Breast epithelium (tissue), 4 donors: Measurements from ENCODE around the gene NOL3. TPM values are rescaled to one million over a fixed set of nuclear protein-coding genes. Genes with fewer than 3 reads are reported as not detected.
A peak's percentile ranks its signal among the peaks of the same experiment; 100 is the strongest.

Experiments
- DNase-seq, 2 donors: peaks; one replicate each; pipeline ENCODE4 v3.0.0-alpha.2; 2019; ENCODE audit warnings: low spot score in 2 of 2
- H3K27ac ChIP-seq, 2 donors: fragments of 200-600 bp; sonication (generic) in 1 of 2; one replicate each; pipeline ENCODE4 v1.5.1; 2016 to 2019; ENCODE audit warnings: mild to moderate bottlenecking in 1 of 2
- H3K27me3 ChIP-seq, 2 donors: fragments of 200-600 bp; sonication (generic) in 1 of 2; one replicate each; pipeline versions ENCODE4 v1.5.1 to v1.6.0; 2017 to 2019; ENCODE audit warnings: control low read depth in 1 of 2, mild to moderate bottlenecking in 1 of 2
- H3K36me3 ChIP-seq: fragments of 200-600 bp; one replicate; pipeline ENCODE4 v1.5.1; 2019
- H3K4me1 ChIP-seq, 2 donors: fragments of 200-600 bp; sonication (generic); one replicate each; pipeline ENCODE4 v1.5.1; 2016 to 2019; ENCODE audit warnings: control low read depth in 1 of 2
- H3K4me3 ChIP-seq, 3 donors: fragments of 200-600 bp; sonication (generic); 1 replicate in 2 of 3; 2 replicates in 1 of 3; pipeline ENCODE4 v1.5.1; 2016 to 2019; ENCODE audit warnings: mild to moderate bottlenecking in 3 of 3, moderate library complexity in 2 of 3
- H3K9me3 ChIP-seq, 2 donors: fragments of 200-600 bp; sonication (generic) in 1 of 2; one replicate each; pipeline ENCODE4 v1.5.1; 2016 to 2019; ENCODE audit warnings: control low read depth in 1 of 2
- POLR2A ChIP-seq: fragments of 450-650 bp; IDR thresholded peaks from one replicate; pipeline ENCODE4 v1.6.1; 2016; ENCODE audit warnings: antibody characterized with exemption, mild to moderate bottlenecking, moderate library complexity
- POLR2AphosphoS5 ChIP-seq, 3 donors: sonication (generic); formaldehyde crosslinking; IDR thresholded peaks; one replicate each; pipeline ENCODE4 v1.6.1; 2017; ENCODE audit warnings: antibody characterized with exemption in 3 of 3
- intact Hi-C: fragments of 100-400 bp; cut with DNase I; formaldehyde crosslinking; loops from one replicate; pipeline ENCODE4 v1.15.1; 2023; ENCODE audit warnings: low total_unique reads
- total RNA-seq, 3 donors: library from RNA; depleted of rRNA; stranded (reverse); fragments of >200 nt; gene quantifications; one replicate each; pipeline ENCODE4 v1.1.0, GENCODE V29; 2016
- TF ChIP-seq, protein P1 (sequence below), 3 donors: fragments of 450-650 bp; IDR thresholded peaks; one replicate each; pipeline ENCODE4 v1.5.1; 2016 to 2017; ENCODE audit warnings: antibody characterized with exemption in 3 of 3, mild to moderate bottlenecking in 3 of 3, moderate library complexity in 3 of 3

NOL3 gene
- total RNA-seq, 3 donors from 2014 or later: 39.7 to 87.7 (median 45.9) TPM

- Histone ChIP-seq H3K9me3 (no peaks in the 10 kb centered on the region), H3K4me3 (no peak overlapping the region), H3K36me3 (peaks cover 4% of the 10 kb centered on the region), H3K27ac (no peak overlapping the region), H3K27me3 (no peaks in the 10 kb centered on the region), H3K4me1 (peaks cover 0 to 5% of the 10 kb centered on the region in 2 donors)
- TF ChIP-seq POLR2A (no peak), POLR2AphosphoS5 (IDR thresholded peaks at IDR 0.05) (no peak)
- TF ChIP-seq, protein P1, sequence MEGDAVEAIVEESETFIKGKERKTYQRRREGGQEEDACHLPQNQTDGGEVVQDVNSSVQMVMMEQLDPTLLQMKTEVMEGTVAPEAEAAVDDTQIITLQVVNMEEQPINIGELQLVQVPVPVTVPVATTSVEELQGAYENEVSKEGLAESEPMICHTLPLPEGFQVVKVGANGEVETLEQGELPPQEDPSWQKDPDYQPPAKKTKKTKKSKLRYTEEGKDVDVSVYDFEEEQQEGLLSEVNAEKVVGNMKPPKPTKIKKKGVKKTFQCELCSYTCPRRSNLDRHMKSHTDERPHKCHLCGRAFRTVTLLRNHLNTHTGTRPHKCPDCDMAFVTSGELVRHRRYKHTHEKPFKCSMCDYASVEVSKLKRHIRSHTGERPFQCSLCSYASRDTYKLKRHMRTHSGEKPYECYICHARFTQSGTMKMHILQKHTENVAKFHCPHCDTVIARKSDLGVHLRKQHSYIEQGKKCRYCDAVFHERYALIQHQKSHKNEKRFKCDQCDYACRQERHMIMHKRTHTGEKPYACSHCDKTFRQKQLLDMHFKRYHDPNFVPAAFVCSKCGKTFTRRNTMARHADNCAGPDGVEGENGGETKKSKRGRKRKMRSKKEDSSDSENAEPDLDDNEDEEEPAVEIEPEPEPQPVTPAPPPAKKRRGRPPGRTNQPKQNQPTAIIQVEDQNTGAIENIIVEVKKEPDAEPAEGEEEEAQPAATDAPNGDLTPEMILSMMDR (IDR thresholded peaks at IDR 0.05): no peak
- DNase-seq: peak in 1 of 2 donors; percentile 17
- intact Hi-C loops: loop anchor here (10.0 kb wide), 2 partner anchors 152 to 182 kb away; partner anchors contain the start of gene CES3
These were observed 23.6 kb upstream of the NOL3 start for GRCh38 chr16:67146523-67147357.

DNA sequence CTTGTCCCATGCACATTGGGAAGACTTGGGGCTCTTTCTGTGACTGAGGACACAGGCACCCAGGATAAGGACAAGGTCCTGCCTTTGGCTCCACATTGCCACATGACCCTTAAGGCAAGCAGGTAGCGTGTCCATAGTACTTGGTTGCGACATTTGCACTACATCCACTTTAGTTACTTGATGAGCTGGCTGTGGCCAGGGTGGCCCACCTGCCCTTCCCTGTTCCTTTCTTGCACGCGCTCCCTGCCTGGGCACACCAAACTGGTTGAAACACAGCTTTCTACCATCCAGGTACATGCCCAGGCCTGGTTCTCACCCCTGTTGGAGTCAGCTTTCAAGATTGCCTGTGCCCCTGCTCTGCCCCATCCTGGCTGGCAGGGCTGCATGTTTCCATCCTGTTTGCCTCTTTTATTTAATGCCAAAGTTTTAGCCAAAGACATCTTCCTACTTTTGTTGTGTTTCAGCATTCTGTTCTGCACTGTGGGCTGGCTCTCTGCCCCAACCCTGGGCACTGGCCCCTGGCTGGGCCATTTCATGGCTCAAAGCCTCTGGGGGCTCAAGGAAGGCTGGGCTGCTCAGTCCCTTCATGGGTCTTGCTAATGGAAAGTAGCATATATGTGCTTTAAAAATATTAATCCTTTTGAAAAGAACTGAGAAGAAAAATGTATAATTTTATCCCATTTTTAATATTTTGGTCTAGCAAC is 22.7 kb upstream of the NOL3 start:
- H3K9me3 ChIP-seq: no peaks in the 10 kb centered on the region
- peaks cover 0 to 5% of the 10 kb centered on the region in 2 donors for H3K4me1 ChIP-seq
- H3K36me3 ChIP-seq: peaks cover 4% of the 10 kb centered on the region
- DNase-seq: peak in 1 of 2 donors; percentile 30
- intact Hi-C loops: loop anchor here (10.0 kb wide), 2 partner anchors 153 to 183 kb away; partner anchors contain the start of gene CES3
- TF ChIP-seq POLR2AphosphoS5 (IDR thresholded peaks at IDR 0.05) (no peak), POLR2A (no peak)
- TF ChIP-seq, protein P1 (IDR thresholded peaks at IDR 0.05): no peak
- no peaks in the 10 kb centered on the region for H3K27me3 ChIP-seq
- H3K4me3 ChIP-seq: no peak overlapping the region
- no peak overlapping the region for H3K27ac ChIP-seq

DNA sequence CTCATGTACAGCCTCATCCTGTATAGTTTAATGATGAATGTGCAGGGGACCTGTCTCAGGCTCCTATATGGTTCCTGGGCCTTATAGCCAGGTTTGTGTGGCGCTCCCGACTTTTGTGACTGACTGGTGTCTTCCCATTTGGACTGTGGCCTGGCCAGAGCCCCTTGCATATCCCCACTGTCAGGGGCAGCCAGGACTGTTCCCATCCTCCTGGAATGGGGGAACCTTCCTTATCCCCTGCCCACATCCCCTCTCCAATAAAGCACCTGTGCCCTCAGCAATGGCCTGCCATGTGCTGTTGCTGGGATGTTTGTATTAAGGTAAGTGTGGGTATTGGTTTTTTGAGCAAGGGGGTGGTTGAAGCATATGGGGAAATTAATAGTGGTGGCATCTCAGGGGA is 22.1 kb upstream of the NOL3 start:
- Histone ChIP-seq H3K9me3 (no peaks in the 10 kb centered on the region), H3K36me3 (peaks cover 4% of the 10 kb centered on the region), H3K27me3 (no peaks in the 10 kb centered on the region), H3K4me3 (no peak overlapping the region), H3K4me1 (peaks cover 0 to 5% of the 10 kb centered on the region in 2 donors), H3K27ac (no peak overlapping the region)
- peak in 1 of 2 donors; percentile 9 for DNase-seq
- intact Hi-C loops: loop anchor here (10.0 kb wide), 2 partner anchors 153 to 183 kb away; partner anchors contain the start of gene CES3
- TF ChIP-seq, protein P1 (IDR thresholded peaks at IDR 0.05): no peak
- TF ChIP-seq POLR2A (no peak), POLR2AphosphoS5 (IDR thresholded peaks at IDR 0.05) (no peak)

GRCh38 chr16:67148656-67149275 is 21.6 kb upstream of the NOL3 start:
- TF ChIP-seq POLR2A (no peak), POLR2AphosphoS5 (IDR thresholded peaks at IDR 0.05) (no peak)
- TF ChIP-seq, protein P1 (IDR thresholded peaks at IDR 0.05): no peak
- intact Hi-C loops: loop anchor here (10.0 kb wide), 2 partner anchors 154 to 184 kb away; partner anchors contain the start of gene CES3
- Histone ChIP-seq H3K36me3 (peaks cover 4% of the 10 kb centered on the region), H3K27ac (no peak overlapping the region), H3K4me1 (peaks cover 0 to 5% of the 10 kb centered on the region in 2 donors), H3K9me3 (no peaks in the 10 kb centered on the region), H3K27me3 (no peaks in the 10 kb centered on the region), H3K4me3 (no peak overlapping the region)
- no peak for DNase-seq
